Left ventricle myocardium inferior (tissue), 1 donor: ENCODE results near the gene CD244. TPM values are rescaled to one million over a fixed set of nuclear protein-coding genes. Genes with fewer than 3 reads are reported as not detected.

Experiments
- DNase-seq: peaks from one replicate; pipeline ENCODE4 v3.0.0-alpha.2; 2020
- H3K27ac ChIP-seq: fragments of 200-600 bp; replicated peaks from 2 replicates; pipeline ENCODE4 v1.8.0; 2021
- H3K27me3 ChIP-seq: fragments of 200-600 bp; 2 replicates; pipeline ENCODE4 v1.8.0; 2021; ENCODE audit warnings: low read depth
- H3K36me3 ChIP-seq: fragments of 200-600 bp; 2 replicates; pipeline ENCODE4 v1.8.0; 2021
- H3K4me1 ChIP-seq: fragments of 200-600 bp; 2 replicates; pipeline ENCODE4 v1.8.0; 2021
- H3K4me3 ChIP-seq: fragments of 200-600 bp; 2 replicates; pipeline ENCODE4 v1.8.0; 2021; ENCODE audit warnings: mild to moderate bottlenecking, moderate library complexity
- H3K9me3 ChIP-seq: fragments of 200-600 bp; replicated peaks from 2 replicates; pipeline ENCODE4 v1.8.0; 2021
- CTCF ChIP-seq: fragments of 200-600 bp; IDR thresholded peaks from 2 replicates; pipeline ENCODE4 v1.8.0; 2021; ENCODE audit warnings: antibody characterized with exemption, mild to moderate bottlenecking, borderline replicate concordance
- intact Hi-C: fragments of 100-400 bp; cut with micrococcal nuclease; formaldehyde crosslinking; loops from one replicate; pipeline ENCODE4 v1.11.0; 2022
- total RNA-seq: library from RNA; stranded (reverse); fragmentation: NEBNext Ultra II Directional; extraction: Animal tissue kit (Norgen Biotek cat#: 25700); gene quantifications from one replicate; pipeline ENCODE4 v1.2.1, GENCODE V29; 2021
- donor health status: DM: no; HTN: yes; CAD: no; lungs with severe emphysema.

The CD244 gene
- total RNA-seq, 1 donor from 2014 or later, result 0.14 TPM

GRCh38 chr1:160888926-160889325 is 26.2 kb upstream of the CD244 start:
- intact Hi-C loops, result no loop called here
- Histone ChIP-seq H3K27me3 (peaks cover 15% of the 10 kb centered on the region), H3K4me3 (no peak overlapping the region), H3K9me3 (peaks cover 5% of the 10 kb centered on the region), H3K4me1 (no peaks in the 10 kb centered on the region), H3K36me3 (no peaks in the 10 kb centered on the region), H3K27ac (no peak overlapping the region)
- TF ChIP-seq CTCF, result no peak
- DNase-seq, result no peak

- no peaks in the 10 kb centered on the region for H3K9me3 ChIP-seq
- peaks cover 15% of the 10 kb centered on the region for H3K27me3 ChIP-seq
- H3K4me3 ChIP-seq, result no peak overlapping the region
These were observed 24.4 kb upstream of the CD244 start for GRCh38 chr1:160887071-160887470.

GRCh38 chr1:160885042-160885441 is 22.4 kb upstream of the CD244 start, which contains the start of gene ITLN1:
ITLN1 (minus strand) TSS chr1:160885180; CDS start chr1:160884877, 303 bp downstream.
- Histone ChIP-seq H3K4me1 (no peaks in the 10 kb centered on the region), H3K27ac (no peak within 1 kb of the TSS), H3K4me3 (no peak within 1 kb of the TSS), H3K36me3 (no peaks in the 10 kb centered on the region), H3K9me3 (no peaks in the 10 kb centered on the region), H3K27me3 (peaks cover 7% of the 10 kb centered on the region)
- TF ChIP-seq CTCF, result no peak
- no peak for DNase-seq
- intact Hi-C loops, result no loop called here

More at GRCh38 chr1:160887071-160887470, 24.4 kb upstream of the CD244 start:
- no peaks in the 10 kb centered on the region for H3K4me1 ChIP-seq
- DNase-seq, result no peak
- H3K27ac ChIP-seq, result no peak overlapping the region
- no peak for TF ChIP-seq CTCF
- no peaks in the 10 kb centered on the region for H3K36me3 ChIP-seq
- intact Hi-C loops, result no loop called here

GRCh38 chr1:160884579-160884978 is 21.9 kb upstream of the CD244 start:
- no peak for TF ChIP-seq CTCF
- no peak overlapping the region for H3K4me3 ChIP-seq
- intact Hi-C loops, result no loop called here
- no peaks in the 10 kb centered on the region for H3K4me1 ChIP-seq
- no peak for DNase-seq
- H3K27me3 ChIP-seq, result peaks cover 5% of the 10 kb centered on the region
- H3K36me3 ChIP-seq, result no peaks in the 10 kb centered on the region
- no peak overlapping the region for H3K27ac ChIP-seq
- no peaks in the 10 kb centered on the region for H3K9me3 ChIP-seq

GRCh38 chr1:160883581-160884513 is 21.2 kb upstream of the CD244 start:
- TF ChIP-seq CTCF, result no peak
- H3K27ac ChIP-seq, result no peak overlapping the region
- H3K36me3 ChIP-seq, result no peaks in the 10 kb centered on the region
- H3K4me3 ChIP-seq, result no peak overlapping the region
- H3K27me3 ChIP-seq, result peaks cover 3% of the 10 kb centered on the region
- no peaks in the 10 kb centered on the region for H3K9me3 ChIP-seq
- no peak for DNase-seq
- no peaks in the 10 kb centered on the region for H3K4me1 ChIP-seq
- intact Hi-C loops, result no loop called here
